SKM-1 (cell line): Measurements from ENCODE around the gene GGA1.

ENCODE experiments used
- DNase-seq: peaks from one replicate; lab custom pipeline; 2025; ENCODE audit not compliant: unreplicated experiment; lab: John Stamatoyannopoulos, UW

The GGA1 gene

DNA sequence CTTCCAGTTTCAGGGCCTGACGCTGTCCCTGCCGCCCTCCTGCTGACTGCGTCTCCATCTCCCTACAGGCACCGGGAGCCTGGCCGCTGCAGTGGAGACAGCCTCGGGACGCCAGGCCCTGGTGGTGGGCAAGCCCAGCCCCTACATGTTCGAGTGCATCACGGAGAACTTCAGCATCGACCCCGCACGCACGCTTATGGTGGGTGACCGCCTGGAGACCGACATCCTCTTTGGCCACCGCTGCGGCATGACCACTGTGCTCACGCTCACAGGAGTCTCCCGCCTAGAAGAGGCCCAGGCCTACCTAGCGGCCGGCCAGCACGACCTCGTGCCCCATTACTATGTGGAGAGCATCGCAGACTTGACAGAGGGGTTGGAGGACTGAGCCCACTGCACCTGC is 56.9 kb downstream of the GGA1 start:
- no peak for DNase-seq

GRCh38 chr22:37669586-37669985 is 61.0 kb downstream of the GGA1 start:
- DNase-seq: no peak

GRCh38 chr22:37672206-37672919 is 63.7 kb downstream of the GGA1 start:
- DNase-seq: no peak

GRCh38 chr22:37672920-37673455 is 64.4 kb downstream of the GGA1 start:
- DNase-seq: no peak

DNA sequence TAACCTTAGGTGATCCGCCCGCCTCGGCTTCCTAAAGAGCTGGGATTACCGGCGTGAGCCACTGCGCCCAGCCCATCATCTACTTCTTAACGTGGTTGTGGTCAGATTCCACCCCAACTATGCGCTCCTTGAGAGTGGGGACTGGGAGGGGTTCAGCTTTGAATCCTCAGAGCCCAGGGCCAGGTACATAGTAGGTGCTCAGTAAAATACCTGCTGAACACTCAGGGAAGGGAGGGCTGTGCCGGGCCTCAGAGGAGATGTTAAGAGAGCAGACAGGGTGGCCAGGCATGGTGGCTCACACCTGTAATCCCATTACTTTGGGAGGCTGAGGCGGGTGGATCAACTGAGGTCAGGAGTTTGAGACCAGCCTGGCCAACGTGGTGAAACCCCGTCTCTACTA is 65.6 kb downstream of the GGA1 start:
- no peak for DNase-seq

GRCh38 chr22:37674951-37675929 is 66.6 kb downstream of the GGA1 start, which contains the start of gene LGALS1:
Gene LGALS1 (plus strand): TSS chr22:37675636. CDS start chr22:37675703, 67 bp downstream.
- DNase-seq: peak; percentile 60

DNA sequence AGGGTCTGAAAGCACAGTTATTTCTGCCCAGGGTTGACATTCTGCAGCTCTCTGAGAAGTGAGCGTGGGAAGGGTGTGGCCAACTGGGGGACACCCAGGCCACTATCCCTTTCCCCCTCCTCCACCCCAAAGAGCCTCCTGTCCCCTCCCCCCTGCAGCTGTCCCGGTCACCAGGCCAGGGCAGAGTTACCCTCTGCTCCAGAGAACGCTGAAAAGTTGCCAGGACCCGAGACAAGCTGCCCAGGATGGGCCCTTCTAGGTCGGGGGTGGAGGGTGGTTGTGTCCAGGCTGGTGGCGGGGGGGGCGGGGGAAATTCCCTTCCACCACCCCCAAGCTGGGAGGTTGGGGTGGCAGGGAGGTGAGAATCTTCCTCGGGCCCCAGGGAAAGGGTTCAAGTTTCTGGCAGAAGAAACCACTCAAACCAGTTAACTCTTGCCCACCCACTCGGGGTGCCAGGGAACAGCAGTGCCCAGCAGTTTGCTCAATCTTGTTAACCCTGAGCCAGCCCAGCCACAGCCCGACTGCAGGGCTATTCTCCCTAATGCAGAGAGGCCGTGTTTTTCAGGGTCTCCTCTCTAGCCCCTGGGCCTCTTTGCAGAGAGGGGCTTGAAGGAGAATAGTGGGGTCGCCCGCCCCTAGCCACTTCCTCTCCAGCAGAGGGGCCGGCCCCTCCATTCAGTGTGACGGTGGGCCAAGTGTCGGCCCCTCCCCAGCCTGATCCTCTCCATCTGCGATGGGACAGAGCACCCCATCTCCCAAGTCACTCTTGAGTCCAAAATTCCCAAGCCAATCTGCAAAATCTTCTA is 67.5 kb downstream of the GGA1 start:
- DNase-seq: no peak

DNA sequence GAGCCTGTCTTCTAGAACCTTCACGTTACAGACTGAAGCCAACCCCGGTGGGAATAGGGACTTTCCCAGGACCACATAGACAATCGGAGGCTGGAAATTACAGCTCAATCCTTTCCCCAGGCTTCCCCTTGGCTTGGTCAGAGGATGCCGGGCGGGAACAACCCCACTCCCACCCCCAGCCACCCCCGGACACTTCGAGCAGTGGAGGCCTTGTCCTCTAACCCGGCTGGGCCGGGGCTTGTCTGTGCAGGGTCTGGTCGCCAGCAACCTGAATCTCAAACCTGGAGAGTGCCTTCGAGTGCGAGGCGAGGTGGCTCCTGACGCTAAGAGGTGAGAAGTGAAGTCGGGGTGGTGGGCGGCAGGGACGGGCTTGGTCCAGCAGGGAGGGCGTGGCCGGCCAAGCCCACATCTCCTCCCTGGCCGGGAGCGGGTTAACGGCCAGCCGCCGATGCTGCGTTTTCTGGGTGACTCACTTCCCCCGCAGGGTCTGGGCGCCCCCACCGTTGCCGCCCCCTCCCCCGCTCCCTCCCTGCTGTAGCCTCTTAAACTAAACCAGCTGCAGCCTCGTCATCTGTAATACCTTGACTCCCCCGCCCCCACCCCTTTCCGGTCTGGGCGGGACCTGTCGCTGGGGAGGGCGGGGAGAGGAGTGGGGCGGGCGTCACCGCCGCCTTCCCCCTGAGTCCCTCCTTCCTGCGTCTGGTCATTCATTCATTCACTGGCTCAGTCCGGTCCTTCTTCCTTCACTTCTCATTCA is 68.3 kb downstream of the GGA1 start:
- DNase-seq: peak; percentile 83

DNA sequence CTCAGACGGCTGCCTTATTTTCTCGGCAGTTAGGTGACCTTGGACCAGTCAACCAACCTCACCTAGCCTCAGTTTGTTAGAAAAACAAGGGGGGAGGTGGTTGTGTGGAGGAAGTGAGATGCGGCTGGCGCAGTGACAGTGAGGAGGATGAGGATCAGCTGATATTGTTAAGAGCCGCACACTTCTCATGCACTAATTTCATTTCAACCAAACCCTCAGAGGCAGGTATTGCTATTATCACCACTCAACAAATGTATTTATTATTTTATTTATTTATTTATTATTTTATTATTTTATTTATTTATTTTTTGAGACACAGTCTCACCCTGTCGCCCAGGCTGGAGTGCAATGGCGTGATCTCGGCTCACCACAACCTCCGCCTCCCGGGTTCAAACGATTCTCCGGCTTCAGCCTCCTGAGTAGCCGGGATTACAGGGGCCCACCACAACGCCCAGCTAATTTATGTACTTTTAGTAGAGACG is 68.9 kb downstream of the GGA1 start:
- DNase-seq: no peak

- DNase-seq: no peak
Measured at GRCh38 chr22:37678372-37678771, 69.7 kb downstream of the GGA1 start.

DNA sequence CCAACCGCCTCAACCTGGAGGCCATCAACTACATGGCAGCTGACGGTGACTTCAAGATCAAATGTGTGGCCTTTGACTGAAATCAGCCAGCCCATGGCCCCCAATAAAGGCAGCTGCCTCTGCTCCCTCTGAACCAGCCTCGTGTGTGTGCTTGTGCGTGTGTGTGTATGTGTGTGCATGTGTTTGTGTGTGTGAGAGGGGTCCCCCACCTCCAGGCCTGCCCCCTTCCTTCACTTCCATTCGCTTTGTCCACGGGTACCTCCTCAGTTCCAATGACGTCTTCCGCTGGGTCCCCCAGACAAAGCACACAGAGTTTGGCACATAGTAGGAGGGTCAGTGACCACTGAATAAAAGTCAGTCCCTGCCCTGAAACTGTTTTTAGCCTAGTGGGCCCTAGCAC is 71.0 kb downstream of the GGA1 start:
- DNase-seq: no peak

GRCh38 chr22:37680191-37680851 is 71.7 kb downstream of the GGA1 start:
- DNase-seq: no peak

- no peak for DNase-seq
Measured at GRCh38 chr22:37681001-37681424, 72.4 kb downstream of the GGA1 start.

DNA sequence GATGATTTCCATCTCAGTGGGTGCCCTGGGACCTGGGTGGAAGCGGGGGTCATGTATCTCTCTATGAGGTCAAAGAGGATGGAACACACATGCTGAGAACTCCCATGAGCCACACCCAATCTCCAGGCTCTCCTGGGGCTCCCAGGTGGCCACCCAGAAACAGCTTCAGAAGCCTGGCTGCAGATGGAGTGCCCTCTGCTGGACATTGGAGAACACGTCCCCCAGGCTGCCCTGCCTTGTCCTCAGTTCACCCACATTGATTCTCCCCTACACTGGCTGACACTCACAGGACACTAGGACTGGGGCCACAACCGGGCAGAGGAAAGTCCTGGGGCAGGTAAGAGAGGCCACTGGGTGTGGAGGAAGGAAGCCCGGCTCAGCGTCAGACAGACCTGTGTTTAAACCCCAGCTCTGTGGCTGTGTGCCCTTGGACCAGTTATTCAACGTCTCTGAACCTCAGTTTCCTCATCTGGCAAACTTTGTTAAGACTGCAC is 73.0 kb downstream of the GGA1 start:
- peak; percentile 61 for DNase-seq
